Activated T-cell treated with anti-CD3 and anti-CD28 coated beads, Interleukin-2, amount 50 U/mL, for 72 hours (primary cell): ENCODE results near the gene ASRGL1. TPM values are rescaled to one million over a fixed set of nuclear protein-coding genes. Genes with fewer than 3 reads are reported as not detected.

Experiments used
- ATAC-seq, 2 donors: fragments of 150-1000 bp; cut with Tn5 transposase; replicated peaks in 1 of 2; 2 replicates each; pipeline ENCODE4 v1.10.0; 2021; ENCODE audit warnings: moderate library complexity in 2 of 2, mild to moderate bottlenecking in 1 of 2
- DNase-seq, 2 donors: peaks; one replicate each; pipeline ENCODE4 v3.0.0; 2021 to 2022; ENCODE audit warnings: mixed read lengths in 1 of 2
- H3K27ac Mint-ChIP-seq: one replicate; pipeline ENCODE4 v1.8.0; 2022; ENCODE audit warnings: mild to moderate bottlenecking, moderate library complexity, mixed read lengths
- H3K27me3 Mint-ChIP-seq: one replicate; pipeline ENCODE4 v1.8.0; 2022; ENCODE audit warnings: low read depth, mixed read lengths
- H3K36me3 Mint-ChIP-seq, 2 donors: one replicate each; pipeline ENCODE4 v1.8.0; 2022; ENCODE audit warnings: mixed read lengths in 2 of 2, mild to moderate bottlenecking in 1 of 2; ENCODE audit not compliant: insufficient read depth in 2 of 2
- H3K4me1 Mint-ChIP-seq: one replicate; pipeline ENCODE4 v1.8.0; 2022; ENCODE audit warnings: low read depth, mixed read lengths
- H3K4me3 Mint-ChIP-seq, 2 donors: one replicate each; pipeline ENCODE4 v1.8.0; 2022; ENCODE audit warnings: mild to moderate bottlenecking in 2 of 2, mixed read lengths in 2 of 2, moderate library complexity in 2 of 2
- H3K9me3 Mint-ChIP-seq, 2 donors: one replicate each; pipeline ENCODE4 v1.8.0; 2022; ENCODE audit warnings: mixed read lengths in 2 of 2
- total RNA-seq, 2 donors: library from RNA; stranded (reverse); gene quantifications; one replicate each; pipeline ENCODE4 v1.2.3, GENCODE V29; 2022

Gene ASRGL1
- total RNA-seq, 2 donors from 2014 or later = 5.1 to 8.8 TPM

- peaks cover 57% of the 10 kb centered on the region for H3K4me1 Mint-ChIP-seq
- no peaks in the 10 kb centered on the region for H3K27me3 Mint-ChIP-seq
- ATAC-seq = no peak
- peak overlapping the region in 1 of 2 donors; percentile 38 for H3K4me3 Mint-ChIP-seq
- DNase-seq = no peak
- no peaks in the 10 kb centered on the region for H3K9me3 Mint-ChIP-seq
- no peak overlapping the region for H3K27ac Mint-ChIP-seq
- no peaks in the 10 kb centered on the region for H3K36me3 Mint-ChIP-seq
Measured at GRCh38 chr11:62433904-62434276, 96.6 kb downstream of the ASRGL1 start.

GRCh38 chr11:62435846-62436660 lies 98.8 kb downstream of the ASRGL1 start:
- Mint-ChIP-seq H3K36me3 (no peaks in the 10 kb centered on the region), H3K27ac (no peak overlapping the region), H3K27me3 (no peaks in the 10 kb centered on the region), H3K4me3 (no peak overlapping the region), H3K4me1 (peaks cover 43% of the 10 kb centered on the region), H3K9me3 (no peaks in the 10 kb centered on the region)
- ATAC-seq (peak in 1 of 2 donors; percentile 50), DNase-seq (no peak)

GRCh38 chr11:62437616-62438015 lies 100.4 kb downstream of the ASRGL1 start:
- ATAC-seq (no peak), DNase-seq (no peak)
- Mint-ChIP-seq H3K27me3 (no peaks in the 10 kb centered on the region), H3K27ac (no peak overlapping the region), H3K4me3 (no peak overlapping the region), H3K4me1 (peaks cover 29% of the 10 kb centered on the region), H3K9me3 (no peaks in the 10 kb centered on the region), H3K36me3 (no peaks in the 10 kb centered on the region)

- Mint-ChIP-seq H3K36me3 (no peaks in the 10 kb centered on the region), H3K27ac (no peak overlapping the region), H3K4me1 (peaks cover 22% of the 10 kb centered on the region), H3K4me3 (no peak overlapping the region), H3K9me3 (no peaks in the 10 kb centered on the region), H3K27me3 (no peaks in the 10 kb centered on the region)
- no peak for ATAC-seq
- DNase-seq = no peak
Measured at GRCh38 chr11:62438641-62439040, 101.4 kb downstream of the ASRGL1 start.

- Mint-ChIP-seq H3K27me3 (no peaks in the 10 kb centered on the region), H3K4me1 (peaks cover 27% of the 10 kb centered on the region), H3K4me3 (no peak overlapping the region), H3K36me3 (no peaks in the 10 kb centered on the region), H3K9me3 (no peaks in the 10 kb centered on the region), H3K27ac (no peak overlapping the region)
- ATAC-seq (no peak), DNase-seq (no peak)
Measured at GRCh38 chr11:62439785-62440602, 102.7 kb downstream of the ASRGL1 start.

Other genes starting within 250 kb of the ASRGL1 start
- gene INCENP, start 213.4 kb upstream of the ASRGL1 start, total RNA-seq = 100 to 1,000 TPM; 129 to 161 TPM
- not detected for gene SCGB1D1, start 147.2 kb upstream of the ASRGL1 start, total RNA-seq
- gene SCGB2A1, start 128.8 kb upstream of the ASRGL1 start, total RNA-seq = not detected
- gene SCGB1D2, start 95.2 kb upstream of the ASRGL1 start, total RNA-seq = not detected
- gene SCGB2A2, start 67.3 kb upstream of the ASRGL1 start, total RNA-seq = not detected
- not detected for gene SCGB1D4, start 38.4 kb upstream of the ASRGL1 start, total RNA-seq
- not detected for gene SCGB1A1, start 81.6 kb downstream of the ASRGL1 start, total RNA-seq
- 100 to 1,000 TPM in 1 of 2 donors, 10 to 100 TPM in 1; 80.3 to 131 TPM for gene AHNAK, start 209.4 kb downstream of the ASRGL1 start, total RNA-seq
- gene EEF1G, start 236.4 kb downstream of the ASRGL1 start, total RNA-seq = 1,000 to 10,000 TPM; 2,565 to 2,667 TPM